ENCODE data around the gene SLC24A1.

The SLC24A1 gene

DNA sequence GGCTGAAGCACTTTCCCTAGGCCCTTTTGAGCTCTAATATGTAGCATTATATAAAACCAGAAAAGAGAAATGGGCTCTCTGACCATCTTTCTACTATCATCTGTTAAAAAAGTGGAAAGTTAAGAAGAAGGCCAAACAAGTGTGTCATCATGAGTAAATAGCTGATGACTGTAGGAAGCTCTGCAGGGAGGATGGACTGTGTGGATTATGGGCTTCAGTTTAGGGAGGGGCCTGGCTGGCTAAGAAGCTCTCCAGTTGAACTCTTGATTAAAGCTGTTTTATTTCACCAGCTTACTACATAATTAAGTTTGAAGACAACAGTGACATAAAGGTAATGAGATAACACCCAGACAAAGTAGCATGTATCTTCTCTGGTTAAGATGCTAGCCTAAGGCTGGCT, 41.5 kb upstream of the SLC24A1 start:
- no peak overlapping the region for H3K4me3 ChIP-seq (replicated peaks; ENCODE audit: low read depth, low read length)
- DNase-seq (ENCODE audit: low read depth), result peak; percentile 45
- TF ChIP-seq, protein P1, sequence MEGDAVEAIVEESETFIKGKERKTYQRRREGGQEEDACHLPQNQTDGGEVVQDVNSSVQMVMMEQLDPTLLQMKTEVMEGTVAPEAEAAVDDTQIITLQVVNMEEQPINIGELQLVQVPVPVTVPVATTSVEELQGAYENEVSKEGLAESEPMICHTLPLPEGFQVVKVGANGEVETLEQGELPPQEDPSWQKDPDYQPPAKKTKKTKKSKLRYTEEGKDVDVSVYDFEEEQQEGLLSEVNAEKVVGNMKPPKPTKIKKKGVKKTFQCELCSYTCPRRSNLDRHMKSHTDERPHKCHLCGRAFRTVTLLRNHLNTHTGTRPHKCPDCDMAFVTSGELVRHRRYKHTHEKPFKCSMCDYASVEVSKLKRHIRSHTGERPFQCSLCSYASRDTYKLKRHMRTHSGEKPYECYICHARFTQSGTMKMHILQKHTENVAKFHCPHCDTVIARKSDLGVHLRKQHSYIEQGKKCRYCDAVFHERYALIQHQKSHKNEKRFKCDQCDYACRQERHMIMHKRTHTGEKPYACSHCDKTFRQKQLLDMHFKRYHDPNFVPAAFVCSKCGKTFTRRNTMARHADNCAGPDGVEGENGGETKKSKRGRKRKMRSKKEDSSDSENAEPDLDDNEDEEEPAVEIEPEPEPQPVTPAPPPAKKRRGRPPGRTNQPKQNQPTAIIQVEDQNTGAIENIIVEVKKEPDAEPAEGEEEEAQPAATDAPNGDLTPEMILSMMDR (IDR thresholded peaks at IDR 0.05; ENCODE audit: low read length, missing control alignments), result no peak

DNA sequence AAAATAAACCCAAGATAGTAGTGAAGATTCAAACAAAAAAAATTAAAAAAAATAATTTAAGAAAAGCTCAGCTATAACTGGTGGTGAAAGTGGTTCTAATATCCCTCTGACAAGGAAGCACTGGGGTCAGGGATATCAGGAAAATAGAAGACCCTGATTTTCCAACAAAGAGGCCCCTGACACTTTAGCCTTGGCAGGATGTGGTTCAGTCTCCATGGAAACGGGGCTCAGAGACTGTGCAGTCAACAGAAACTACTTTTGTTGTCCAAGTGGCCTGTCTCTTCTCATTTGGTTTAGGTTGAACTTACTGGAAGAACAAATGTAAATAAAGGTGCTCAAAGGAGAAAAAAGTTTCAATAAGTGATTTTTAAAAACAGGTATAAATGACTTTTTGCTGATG, 38.0 kb upstream of the SLC24A1 start:
- peak; percentile 67 for DNase-seq (ENCODE audit: low read depth)
- no peak overlapping the region for H3K4me3 ChIP-seq (replicated peaks; ENCODE audit: low read depth, low read length)
- TF ChIP-seq, protein P1 (IDR thresholded peaks at IDR 0.05; ENCODE audit: low read length, missing control alignments), result no peak

DNA sequence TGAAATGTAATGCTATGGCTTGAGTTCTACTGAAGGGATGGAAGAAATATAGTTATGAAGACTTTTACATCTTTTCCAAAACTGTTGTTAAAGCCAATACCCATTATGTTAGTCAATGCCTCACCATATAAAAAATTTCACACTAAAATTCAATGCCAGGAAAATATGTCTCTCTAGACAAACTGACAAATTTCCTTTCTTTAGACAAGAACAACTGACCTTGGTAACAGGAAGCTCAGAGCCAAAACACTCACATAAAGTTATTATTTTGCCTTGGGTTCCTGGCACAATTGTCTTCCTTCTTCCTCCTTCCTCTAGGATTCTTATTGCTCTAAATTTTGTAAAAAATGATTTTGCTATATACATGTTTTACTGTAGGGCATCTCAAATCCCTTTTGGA, 37.5 kb upstream of the SLC24A1 start:
- DNase-seq (ENCODE audit: low read depth), result no peak
- no peak overlapping the region for H3K4me3 ChIP-seq (replicated peaks; ENCODE audit: low read depth, low read length)
- TF ChIP-seq, protein P1 (IDR thresholded peaks at IDR 0.05; ENCODE audit: low read length, missing control alignments), result no peak

DNA sequence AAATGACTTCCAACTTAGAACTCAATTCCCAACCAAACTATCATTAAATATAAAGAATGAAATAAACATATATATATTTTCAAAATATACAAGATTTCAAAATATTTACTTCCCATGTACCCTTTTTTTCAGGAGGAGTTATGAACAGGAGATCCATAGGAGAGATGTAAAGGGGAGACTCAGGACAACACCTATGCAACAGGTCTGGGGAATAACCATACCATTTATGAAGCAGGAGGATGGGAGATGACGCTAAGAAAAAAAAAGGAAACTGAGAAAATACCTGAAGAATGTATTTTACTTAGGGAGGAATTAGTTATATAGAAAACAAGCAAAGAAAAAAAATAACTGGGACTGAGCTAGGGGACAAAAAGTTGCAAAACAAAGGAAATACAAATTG, 34.6 kb upstream of the SLC24A1 start:
- TF ChIP-seq, protein P1 (IDR thresholded peaks at IDR 0.05; ENCODE audit: low read length, missing control alignments), result no peak
- H3K4me3 ChIP-seq (replicated peaks; ENCODE audit: low read depth, low read length), result no peak overlapping the region
- DNase-seq (ENCODE audit: low read depth), result no peak

DNA sequence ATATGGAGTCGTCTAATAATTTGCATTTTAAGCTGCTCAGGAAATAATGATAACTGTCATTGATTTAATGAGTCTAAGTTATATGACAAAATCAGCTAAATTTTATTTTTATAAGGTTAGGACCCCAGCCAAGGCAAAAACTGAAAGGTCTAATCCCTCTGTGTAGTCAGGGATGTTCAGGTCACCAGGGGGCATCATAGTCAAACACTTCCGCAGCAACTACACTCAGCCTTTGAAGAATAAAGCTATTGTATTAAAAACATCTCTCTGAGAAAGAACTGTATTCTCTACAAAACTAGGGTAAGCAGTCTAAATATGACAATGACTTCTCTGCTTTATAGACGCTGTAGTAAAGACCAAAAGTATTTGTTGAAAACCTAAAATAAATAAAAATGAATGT, 25.8 kb upstream of the SLC24A1 start:
- no peak overlapping the region for H3K4me3 ChIP-seq (replicated peaks; ENCODE audit: low read depth, low read length)
- DNase-seq (ENCODE audit: low read depth), result peak; percentile 27
- TF ChIP-seq, protein P1 (IDR thresholded peaks at IDR 0.05; ENCODE audit: low read length, missing control alignments), result peak; percentile 32

DNA sequence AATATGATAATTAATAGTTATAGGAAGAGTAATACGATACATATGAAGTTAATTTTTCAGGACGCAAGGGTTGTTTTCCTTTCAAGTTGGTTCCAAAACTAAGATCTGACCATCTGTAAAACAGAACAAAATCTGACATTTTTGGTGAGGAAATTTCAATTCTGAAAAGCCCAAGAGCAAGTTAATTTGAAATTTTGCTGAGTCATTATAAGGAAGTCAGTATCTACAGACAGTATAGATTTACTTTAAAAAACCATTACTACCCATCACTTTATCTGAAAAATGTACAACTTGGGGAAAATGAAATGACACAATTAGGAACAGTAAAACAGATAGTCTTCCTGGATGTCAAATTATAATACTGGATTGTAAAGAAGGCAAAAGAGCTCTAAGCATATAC, 23.3 kb upstream of the SLC24A1 start:
- TF ChIP-seq, protein P1 (IDR thresholded peaks at IDR 0.05; ENCODE audit: low read length, missing control alignments), result no peak
- no peak overlapping the region for H3K4me3 ChIP-seq (replicated peaks; ENCODE audit: low read depth, low read length)
- no peak for DNase-seq (ENCODE audit: low read depth)

DNA sequence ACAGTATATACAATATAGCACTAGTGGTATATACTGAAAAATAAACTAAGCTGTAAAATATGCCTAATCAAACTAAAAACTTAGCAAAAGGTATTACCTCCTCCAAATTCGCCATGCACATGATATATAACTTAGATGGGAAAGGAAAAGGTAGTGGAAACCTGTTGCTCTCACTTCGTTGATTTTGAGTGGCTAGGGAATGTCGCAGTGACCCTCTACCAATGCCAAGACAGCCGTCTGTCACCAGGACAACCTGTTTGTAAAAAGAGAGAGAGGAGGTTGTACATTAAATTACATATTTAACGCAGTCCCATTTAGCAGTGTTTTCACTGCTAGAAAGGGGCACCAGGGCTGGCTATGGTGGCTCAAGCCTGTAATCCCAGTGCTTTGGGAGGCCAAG, 22.1 kb upstream of the SLC24A1 start:
- no peak overlapping the region for H3K4me3 ChIP-seq (replicated peaks; ENCODE audit: low read depth, low read length)
- no peak for DNase-seq (ENCODE audit: low read depth)
- TF ChIP-seq, protein P1 (IDR thresholded peaks at IDR 0.05; ENCODE audit: low read length, missing control alignments), result no peak

Data from fibroblast of pulmonary artery (primary cell).